ENCODE data around the gene FXR2.

Gene FXR2

DNA sequence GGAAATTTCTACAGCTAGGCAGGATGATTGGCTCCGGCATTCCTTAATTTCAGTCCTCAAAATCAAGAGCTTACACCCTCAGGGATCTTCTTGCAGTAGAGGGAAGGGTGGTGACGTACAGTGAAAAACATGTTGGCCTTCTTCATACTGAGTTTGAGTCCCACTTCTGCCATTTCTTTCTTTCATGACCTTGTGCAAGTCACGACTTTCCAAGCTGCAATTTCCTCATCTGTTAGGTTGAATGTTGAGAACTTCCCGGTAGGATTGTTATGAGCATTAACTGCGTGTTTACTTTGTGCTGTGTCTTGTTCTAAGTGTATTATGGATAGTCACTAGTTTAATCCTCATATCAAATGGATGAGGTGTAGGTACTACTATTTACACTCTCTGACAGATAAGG, 45.1 kb downstream of the FXR2 start:
- DNase-seq: no peak

- DNase-seq: no peak
These were observed 51.4 kb downstream of the FXR2 start for GRCh38 chr17:7563115-7563869.

- no peak for DNase-seq
These were observed 52.5 kb downstream of the FXR2 start for GRCh38 chr17:7562208-7562605.

DNA sequence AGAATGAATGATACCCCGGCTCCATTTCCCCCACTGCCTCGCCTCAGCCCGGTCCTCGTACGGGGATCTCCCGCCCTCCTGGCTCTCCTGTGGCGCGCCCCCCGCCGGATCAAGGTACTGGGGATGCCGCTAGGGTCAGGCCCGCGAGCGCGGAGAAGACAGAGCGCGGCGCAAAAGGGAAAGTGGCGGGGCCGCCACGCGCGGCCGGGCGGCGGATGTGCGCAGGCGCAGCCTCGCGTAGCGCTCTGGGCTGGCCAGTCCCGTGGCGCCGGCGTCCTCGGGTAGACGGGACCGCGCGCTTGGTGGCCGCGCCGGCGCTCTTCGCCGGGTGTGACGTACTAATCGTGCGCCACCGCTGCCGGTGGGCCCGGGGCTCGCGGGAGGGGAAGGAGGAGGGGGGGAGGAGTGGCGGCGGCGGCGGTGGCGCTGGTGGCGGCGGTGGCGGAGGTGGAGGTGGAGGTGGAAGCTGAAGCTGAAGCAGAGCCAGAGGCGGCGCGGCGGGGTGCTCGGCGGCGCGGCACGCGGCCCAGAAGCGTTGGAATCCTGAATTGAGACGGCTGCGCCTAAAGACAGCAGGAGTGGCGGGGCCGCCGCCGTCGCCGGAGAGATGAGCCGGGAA, 53.0 kb downstream of the FXR2 start, which contains the start of gene SENP3:
SENP3 (plus strand) TSS at position 331 of the 619 bp plus-strand sequence. CDS start 1,158 bp downstream, outside the sequence.
- DNase-seq: peak; percentile 81

DNA sequence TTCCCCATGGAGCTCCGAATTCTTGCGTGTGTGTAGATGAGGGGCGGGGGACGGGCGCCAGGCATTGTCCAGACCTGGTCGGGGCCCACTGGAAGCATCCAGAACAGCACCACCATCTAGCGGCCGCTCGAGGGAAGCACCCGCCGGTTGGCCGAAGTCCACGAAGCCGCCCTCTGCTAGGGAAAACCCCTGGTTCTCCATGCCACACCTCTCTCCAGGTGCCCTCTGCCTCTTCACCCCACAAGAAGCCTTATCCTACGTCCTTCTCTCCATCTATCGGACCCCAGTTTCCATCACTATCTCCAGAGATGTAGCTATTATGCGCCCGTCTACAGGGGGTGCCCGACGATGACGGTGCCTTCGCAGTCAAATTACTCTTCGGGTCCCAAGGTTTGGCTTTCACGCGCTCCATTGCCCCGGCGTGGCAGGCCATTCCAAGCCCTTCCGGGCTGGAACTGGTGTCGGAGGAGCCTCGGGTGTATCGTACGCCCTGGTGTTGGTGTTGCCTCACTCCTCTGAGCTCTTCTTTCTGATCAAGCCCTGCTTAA, 53.6 kb downstream of the FXR2 start:
- peak; percentile 74 for DNase-seq

DNA sequence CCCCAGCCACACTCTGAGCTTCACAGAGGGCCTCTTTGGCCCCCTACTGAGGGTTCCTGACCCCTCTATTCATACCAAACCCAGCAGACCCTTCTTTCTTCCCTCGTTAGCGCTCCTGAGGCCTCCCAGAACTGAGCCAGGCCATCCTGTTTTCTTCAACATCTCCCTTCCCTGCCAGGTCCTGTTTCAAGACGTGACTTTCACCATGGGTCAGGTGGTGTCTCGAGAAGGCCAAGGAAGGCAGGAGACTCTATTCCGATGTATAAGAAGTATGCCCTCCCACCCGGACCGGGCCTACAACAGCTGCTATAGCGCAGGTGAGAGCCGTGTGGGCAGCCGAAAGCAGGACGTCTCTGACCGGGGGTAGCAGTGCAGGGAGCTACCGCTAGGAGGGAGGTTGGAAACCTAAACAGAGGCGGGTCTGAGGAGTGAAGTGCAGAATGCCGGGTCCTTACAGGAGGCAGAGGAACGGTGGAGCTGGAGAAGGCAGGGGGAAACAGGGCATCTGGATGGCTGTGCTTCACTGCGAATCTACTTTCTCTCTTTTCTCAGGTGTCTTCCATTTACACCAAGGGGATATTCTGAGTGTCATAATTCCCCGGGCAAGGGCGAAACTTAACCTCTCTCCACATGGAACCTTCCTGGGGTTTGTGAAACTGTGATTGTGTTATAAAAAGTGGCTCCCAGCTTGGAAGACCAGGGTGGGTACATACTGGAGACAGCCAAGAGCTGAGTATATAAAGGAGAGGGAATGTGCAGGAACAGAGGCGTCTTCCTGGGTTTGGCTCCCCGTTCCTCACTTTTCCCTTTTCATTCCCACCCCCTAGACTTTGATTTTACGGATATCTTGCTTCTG, 54.3 kb downstream of the FXR2 start:
- DNase-seq: peak; percentile 39

DNA sequence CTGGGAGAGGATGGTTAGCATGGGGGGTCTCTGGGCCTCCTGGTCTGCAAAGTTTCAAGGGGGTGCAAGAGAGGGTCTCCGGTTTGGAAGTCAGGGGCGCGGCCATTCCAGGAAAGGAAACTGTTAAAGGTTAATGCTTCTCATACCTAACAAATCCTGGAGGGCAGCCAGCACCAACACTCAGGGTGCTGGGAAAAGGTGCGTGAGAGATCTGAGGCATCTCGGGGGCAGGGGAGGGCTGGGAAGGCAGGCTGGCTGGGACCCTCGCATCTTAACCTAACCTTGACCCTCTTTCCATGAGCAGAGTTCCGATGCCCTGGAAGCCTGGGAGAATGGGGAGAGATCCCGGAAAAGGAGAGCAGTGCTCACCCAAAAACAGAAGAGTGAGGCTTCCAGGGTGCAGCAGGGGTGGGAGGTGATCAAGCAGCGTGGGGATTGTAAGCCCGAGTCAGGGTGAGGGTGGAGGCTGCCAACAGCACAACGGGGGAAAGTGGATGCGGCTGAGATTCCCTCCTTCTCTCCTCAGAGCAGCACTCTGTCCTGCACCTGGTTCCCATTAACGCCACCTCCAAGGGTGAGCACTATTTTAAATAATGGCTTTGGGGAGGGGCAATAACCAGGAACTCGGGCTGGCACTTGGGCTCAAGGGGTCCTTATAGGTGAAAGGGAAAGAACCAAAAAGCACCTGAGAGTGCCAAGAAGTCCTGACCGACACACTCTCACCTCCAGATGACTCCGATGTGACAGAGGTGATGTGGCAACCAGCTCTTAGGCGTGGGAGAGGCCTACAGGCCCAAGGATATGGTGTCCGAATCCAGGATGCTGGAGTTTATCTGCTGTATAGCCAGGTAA, 55.2 kb downstream of the FXR2 start:
- no peak for DNase-seq

- no peak for DNase-seq
These were observed 56.0 kb downstream of the FXR2 start, which contains the start of gene TNFSF13 for GRCh38 chr17:7558544-7559319. TNFSF13 (plus strand) TSS chr17:7558750; CDS start chr17:7559040, 290 bp downstream.

- peak; percentile 20 for DNase-seq
These were observed 56.7 kb downstream of the FXR2 start for GRCh38 chr17:7557775-7558543.

GRCh38 chr17:7557147-7557764, 57.4 kb downstream of the FXR2 start:
- no peak for DNase-seq

- DNase-seq: no peak
These were observed 58.1 kb downstream of the FXR2 start for GRCh38 chr17:7556627-7557026.

GRCh38 chr17:7555320-7555948, 59.3 kb downstream of the FXR2 start:
- DNase-seq: no peak

DNA sequence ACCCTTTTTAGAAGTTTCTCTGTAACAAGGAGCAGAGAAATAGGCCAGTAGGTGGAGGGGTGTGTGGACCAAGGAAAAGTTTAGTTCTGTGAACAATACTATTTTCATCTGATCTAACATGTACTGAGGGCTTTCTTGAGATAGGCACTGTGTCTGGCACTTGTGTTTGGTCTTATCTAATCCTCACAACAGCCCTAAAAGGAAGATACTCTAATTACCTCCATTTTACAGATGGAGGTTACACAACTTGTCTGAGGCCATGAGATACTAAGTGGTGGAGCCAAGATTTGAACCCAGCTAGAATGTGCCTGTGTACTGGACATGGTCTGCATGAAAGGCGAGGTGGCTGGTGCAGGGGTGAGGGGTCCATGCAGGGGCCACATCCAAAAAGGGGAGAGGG, 61.3 kb downstream of the FXR2 start:
- no peak for DNase-seq

DNA sequence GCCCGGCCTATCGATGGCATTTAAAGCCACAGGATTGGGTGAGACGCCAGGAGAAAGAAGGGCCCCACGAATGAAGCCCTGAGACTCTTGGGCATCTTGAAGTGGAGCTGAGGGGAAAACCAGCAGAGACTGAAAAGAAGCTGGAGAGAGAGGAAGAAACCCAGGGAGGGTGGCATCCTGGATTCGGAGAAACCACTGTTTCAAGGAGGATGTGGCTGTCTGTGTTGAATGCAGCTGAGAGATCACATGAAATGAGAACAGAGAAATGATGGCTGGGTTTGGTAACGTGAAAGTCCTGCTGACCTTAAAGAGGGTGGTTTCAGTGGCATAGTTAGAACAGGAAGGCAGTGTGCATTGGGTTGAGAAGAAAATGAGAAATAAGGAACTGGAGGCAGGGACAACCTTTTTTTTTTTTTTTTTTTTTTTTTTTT, 62.1 kb downstream of the FXR2 start:
- no peak for DNase-seq

- no peak for DNase-seq
These were observed 63.3 kb downstream of the FXR2 start for GRCh38 chr17:7551396-7551795.

DNA sequence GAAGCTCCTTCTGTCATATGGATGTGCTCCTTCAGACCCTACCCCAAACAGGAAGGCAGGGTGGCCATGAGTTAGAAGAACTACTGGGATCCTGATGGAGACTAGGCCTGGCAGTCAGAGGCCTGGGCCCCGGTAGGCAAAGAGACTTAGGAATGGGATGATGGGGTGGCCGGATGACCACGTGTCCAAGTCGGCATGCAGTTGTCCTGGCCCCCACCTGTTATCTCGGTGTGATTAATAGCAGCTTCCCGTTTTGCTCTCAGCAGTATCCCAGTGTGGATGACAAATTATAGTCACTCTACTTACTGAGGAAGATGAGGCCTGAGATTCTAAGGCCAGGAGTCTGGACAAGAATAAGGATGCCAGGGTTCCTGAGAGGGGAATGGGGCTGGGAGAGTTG, 64.4 kb downstream of the FXR2 start:
- DNase-seq: no peak

- DNase-seq: no peak
These were observed 65.2 kb downstream of the FXR2 start for GRCh38 chr17:7549401-7550055.

DNA sequence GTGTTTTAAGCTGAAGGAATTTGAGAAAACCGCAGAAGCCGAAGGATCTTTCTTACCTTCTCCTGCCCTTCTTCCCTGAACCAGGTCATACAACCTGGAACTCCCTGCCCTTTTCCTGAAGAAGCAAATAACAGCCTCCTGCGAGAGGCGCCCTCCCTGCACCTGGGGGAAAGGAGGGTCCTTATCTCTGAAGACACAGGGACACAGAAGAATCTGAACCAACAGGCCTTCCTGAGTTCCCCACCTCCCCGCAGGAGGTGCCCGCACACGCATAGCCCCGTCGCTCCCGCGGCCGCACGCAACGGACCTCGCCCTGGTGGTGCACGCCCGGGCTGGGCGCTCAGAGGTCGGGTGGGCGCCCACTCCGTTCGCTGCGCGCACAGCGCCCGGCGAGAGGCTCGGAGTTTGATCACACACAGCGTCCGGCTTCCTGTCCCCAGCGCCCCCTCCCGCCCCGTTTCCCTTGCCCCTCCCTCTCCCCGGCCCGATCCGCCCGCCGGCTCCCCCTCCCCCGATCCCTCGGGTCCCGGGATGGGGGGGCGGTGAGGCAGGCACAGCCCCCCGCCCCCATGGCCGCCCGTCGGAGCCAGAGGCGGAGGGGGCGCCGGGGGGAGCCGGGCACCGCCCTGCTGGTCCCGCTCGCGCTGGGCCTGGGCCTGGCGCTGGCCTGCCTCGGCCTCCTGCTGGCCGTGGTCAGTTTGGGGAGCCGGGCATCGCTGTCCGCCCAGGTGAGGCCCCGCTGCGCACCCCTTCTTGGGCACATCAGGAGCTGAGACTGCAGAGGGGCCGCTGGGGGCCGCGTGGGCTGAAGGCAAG, 65.9 kb downstream of the FXR2 start, which contains the start of gene TNFSF12:
TNFSF12 (plus strand) TSS at position 474 of the 816 bp plus-strand sequence; CDS start at position 570, 96 bp downstream.
- DNase-seq: no peak
